Ishikawa (cell line): ENCODE data around the gene EXOSC1.

Experiments
- CREB1 ChIP-seq: IDR thresholded peaks from 2 replicates; pipeline ENCODE4 v1.6.1; 2012; ENCODE audit warnings: low read depth
- EP300 ChIP-seq: IDR thresholded peaks from 2 replicates; pipeline ENCODE4 v1.6.1; 2012; ENCODE audit warnings: borderline replicate concordance
- RAD21 ChIP-seq: IDR thresholded peaks from 2 replicates; pipeline ENCODE4 v1.6.1; 2012; ENCODE audit warnings: low read depth
- TF ChIP-seq, protein P1 (sequence below): IDR thresholded peaks from 2 replicates; pipeline ENCODE4 v1.6.1; 2012

DNA sequence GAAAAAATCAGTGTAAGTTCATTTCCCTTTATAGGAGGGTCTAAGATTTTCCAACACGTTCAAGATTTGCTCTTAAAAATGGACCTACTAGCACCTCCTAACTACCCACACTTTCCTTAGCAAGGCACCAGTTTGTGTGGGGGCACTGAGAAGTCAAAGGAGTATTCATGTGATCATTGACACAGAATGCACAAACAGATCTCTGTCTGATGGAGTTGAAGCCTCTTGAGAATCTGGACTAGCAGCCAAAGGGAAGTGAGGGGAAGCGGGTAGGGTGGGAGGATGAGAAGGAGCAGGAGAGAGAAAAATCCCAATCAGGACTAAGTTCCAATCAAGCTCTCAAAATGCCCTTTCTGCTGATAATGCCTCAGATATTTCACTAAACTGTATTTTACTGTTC, 48.3 kb upstream of the EXOSC1 start:
- TF ChIP-seq, protein P1, sequence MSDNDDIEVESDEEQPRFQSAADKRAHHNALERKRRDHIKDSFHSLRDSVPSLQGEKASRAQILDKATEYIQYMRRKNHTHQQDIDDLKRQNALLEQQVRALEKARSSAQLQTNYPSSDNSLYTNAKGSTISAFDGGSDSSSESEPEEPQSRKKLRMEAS: no peak
- TF ChIP-seq RAD21 (no peak), CREB1 (no peak), EP300 (no peak)
